ENCODE measurements around the gene ZCCHC17. TPM values are rescaled to one million over a fixed set of nuclear protein-coding genes. Genes with fewer than 3 reads are reported as not detected.

Gene ZCCHC17
- total RNA-seq, 1 donor from 2014 or later: 10.4 TPM

DNA sequence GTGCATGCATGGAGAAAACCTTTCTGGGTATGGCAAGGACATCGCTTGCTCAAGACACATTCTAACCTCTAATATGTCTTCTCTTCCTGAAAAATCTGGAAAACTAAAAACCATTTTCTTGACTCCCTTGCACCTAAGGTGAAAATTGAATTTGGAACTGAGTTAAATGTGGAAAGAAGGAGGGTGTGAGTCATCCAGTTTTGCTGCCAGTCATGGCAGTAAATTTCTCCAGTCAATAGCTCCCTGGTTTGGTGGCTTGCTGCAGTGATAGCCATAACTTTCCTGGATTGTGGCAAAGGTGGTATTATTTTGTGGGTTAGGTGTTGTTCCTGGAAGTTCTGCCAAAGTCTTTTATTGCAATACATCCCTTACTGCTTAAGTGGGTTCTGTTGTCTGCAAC lies 2.5 kb downstream of the ZCCHC17 start:
- intact Hi-C loops (cut with DNase I): no loop called here
- ATAC-seq (no peak), DNase-seq (ENCODE audit: missing footprints) (no peak)

DNA sequence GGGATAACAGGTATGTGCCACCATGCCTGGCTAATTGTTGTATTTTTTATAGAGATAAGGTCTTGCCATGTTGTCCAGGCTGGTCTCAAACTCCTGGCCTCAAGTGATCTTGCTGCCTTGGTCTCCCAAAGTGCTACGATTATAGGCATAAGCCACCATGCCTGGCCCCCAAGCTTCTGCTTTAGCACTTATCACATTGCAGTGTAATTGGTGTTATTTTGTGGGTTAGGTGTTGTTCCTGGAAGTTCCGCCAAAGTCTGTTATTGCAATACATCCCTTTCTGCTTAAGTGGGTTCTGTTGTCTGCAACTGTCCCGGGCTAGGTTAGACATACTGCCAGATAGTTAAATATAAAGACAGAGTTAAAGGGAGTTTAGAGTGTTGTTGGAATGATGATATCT lies 3.4 kb downstream of the ZCCHC17 start:
- no peak for DNase-seq (ENCODE audit: missing footprints)
- no peak for ATAC-seq
- intact Hi-C loops (cut with DNase I): no loop called here

- intact Hi-C loops (cut with DNase I): no loop called here
- DNase-seq (ENCODE audit: missing footprints) (no peak), ATAC-seq (no peak)
These were observed 6.0 kb downstream of the ZCCHC17 start for GRCh38 chr1:31302709-31303441.

DNA sequence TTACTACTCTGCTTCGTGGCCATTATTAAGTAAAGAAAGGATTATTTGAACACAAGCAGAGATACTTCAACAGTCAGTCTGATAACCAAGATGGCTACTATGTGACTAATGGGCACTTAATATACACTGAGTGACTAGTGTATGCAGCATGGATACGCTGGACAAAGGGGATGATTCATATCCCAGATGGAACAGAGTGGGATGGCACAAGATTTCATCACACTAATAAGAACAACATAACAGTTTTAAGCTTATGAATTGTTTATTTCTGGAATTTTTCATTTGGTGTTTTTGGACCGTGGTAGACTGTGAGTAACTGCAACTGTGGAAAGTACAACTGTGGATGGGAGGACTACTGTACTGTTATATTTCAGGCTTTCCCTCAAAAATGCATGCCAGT lies 9.4 kb downstream of the ZCCHC17 start:
- ATAC-seq (no peak), DNase-seq (ENCODE audit: missing footprints) (no peak)
- intact Hi-C loops (cut with DNase I): no loop called here

DNA sequence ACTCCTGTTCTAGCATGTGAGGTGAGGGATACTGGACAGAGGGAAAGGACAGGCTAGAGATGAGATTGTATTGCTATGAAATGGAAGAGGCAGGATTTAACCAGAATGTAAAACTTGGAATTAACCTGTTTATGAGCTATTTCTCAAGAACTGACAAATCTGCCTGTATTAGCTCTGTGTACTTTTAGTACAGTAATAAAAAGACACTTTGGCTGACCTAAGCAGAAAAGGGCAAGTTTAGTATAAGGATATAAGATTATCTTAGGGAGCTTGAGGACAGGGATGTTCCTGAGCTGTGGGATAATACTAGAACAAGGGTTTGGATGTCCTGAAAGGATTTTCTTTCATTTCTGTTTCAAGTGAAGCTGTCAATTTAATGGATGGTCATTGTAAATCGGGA lies 11.2 kb downstream of the ZCCHC17 start:
- ATAC-seq: no peak
- intact Hi-C loops (cut with DNase I): no loop called here

DNA sequence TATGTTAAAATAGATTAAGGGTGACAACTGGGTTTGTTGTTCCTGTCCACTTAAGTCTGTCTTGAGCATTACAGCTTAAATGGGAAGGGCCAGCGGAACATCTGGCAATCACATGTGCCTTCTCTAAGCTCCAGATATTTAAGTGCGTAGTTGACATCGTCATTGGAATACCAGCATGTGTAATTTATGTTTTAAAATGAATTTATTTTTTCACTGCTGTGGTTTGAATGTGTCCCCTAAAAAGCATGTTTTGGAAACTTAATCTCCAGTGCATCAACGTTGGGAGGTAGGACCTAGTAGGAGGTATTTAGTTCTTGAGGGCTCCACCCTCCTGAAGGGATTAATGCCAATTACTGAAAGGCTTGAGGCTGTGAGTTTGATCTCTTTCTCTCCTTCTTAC lies 13.4 kb downstream of the ZCCHC17 start:
- intact Hi-C loops (cut with DNase I): no loop called here
- ATAC-seq (no peak), DNase-seq (ENCODE audit: missing footprints) (no peak)

More for the DNA sequence above, 11.2 kb downstream of the ZCCHC17 start:
- no peak for DNase-seq (ENCODE audit: missing footprints)

DNA sequence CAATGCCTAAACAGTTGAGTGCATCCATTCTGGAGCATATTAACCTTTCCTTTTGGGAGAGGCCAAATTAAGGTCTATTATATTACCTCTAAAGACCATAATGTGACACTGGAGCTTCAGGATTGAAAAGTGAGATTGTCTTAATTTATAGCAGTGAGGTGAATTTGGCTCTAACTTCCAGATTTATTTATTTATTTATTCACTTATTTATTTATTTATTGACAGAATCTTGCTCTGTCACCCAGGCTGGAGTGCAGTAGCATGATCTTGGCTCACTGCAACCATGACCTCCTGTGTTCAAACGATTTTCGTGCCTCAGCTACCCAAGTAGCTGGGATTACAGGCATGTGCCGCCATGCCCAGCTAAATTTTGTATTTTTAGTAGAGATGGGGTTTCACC lies 19.1 kb downstream of the ZCCHC17 start:
- ATAC-seq (no peak), DNase-seq (ENCODE audit: missing footprints) (no peak)
- intact Hi-C loops (cut with DNase I): no loop called here

DNA sequence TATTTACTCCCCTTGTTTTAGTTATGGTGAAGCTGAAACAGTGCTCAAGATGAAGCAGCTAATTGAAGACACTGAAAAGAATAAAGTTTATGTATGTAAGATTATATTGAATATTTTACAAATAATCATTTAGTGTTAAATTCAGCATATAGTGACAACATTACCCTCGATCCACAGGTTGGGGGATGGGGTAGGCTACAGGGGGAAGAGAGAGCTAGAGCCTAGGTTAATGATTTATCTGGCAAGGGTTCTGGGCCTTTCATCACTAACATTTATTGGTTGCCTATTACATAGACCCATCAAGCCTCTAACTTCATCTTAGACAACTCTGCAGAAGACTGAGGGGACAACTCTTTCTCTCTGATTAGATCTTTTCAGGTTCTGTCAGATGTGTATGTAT lies 21.3 kb downstream of the ZCCHC17 start:
- DNase-seq (ENCODE audit: missing footprints): no peak
- ATAC-seq: no peak
- intact Hi-C loops (cut with DNase I): no loop called here

- DNase-seq (ENCODE audit: missing footprints) (no peak), ATAC-seq (no peak)
- intact Hi-C loops (cut with DNase I): no loop called here
These were observed 27.3 kb downstream of the ZCCHC17 start for GRCh38 chr1:31324093-31324492.

GRCh38 chr1:31324992-31325391 lies 28.2 kb downstream of the ZCCHC17 start:
- intact Hi-C loops (cut with DNase I): no loop called here
- DNase-seq (ENCODE audit: missing footprints): no peak
- ATAC-seq: no peak

DNA sequence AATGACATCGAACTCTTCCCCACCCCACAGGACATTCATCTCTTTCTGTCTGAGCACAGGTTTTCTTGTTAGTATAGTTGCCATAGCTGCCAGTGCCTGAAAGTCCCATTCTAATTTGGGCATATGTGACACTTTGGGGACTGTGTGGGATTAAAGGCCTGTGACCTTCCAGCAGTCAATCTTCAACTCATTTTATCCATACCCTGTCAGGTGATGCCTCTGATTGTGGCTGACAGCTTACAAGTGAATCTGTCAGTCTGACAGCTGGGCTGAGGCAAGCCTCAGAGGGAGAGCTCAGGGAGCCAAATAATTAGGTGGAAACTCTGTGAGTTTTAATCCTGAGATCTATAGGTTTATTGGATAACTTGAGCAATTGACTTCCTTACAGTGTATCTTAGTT lies 29.6 kb downstream of the ZCCHC17 start:
- intact Hi-C loops (cut with DNase I): no loop called here
- DNase-seq (ENCODE audit: missing footprints): no peak
- ATAC-seq: no peak

- no peak for ATAC-seq
- no peak for DNase-seq (ENCODE audit: missing footprints)
- intact Hi-C loops (cut with DNase I): no loop called here
These were observed 30.5 kb downstream of the ZCCHC17 start for GRCh38 chr1:31327381-31327780.

DNA sequence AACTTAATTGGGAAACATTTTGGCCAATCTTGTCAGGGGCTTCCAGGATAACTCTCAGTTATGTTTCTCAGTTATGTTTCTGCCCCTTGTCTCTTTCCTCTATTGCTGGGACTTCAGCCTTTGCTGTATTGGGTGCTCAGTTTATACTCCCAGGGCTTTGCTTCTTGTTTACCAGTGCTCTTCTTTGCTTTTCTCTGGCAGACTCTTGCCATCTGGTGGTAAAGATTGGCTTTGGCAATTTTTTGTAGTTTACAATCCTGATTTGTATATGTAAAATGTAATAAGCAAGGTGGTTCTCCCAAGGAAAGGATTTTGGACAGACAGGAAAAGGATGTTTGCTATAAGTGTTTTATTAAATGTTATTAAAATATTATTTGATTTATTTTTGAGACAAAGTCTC lies 38.2 kb downstream of the ZCCHC17 start:
- no peak for ATAC-seq
- intact Hi-C loops (cut with DNase I): loop anchor here (1.0 kb wide), 1 partner anchor 151 kb away; no protein-coding TSS in a partner anchor
- no peak for DNase-seq (ENCODE audit: missing footprints)

- intact Hi-C loops (cut with DNase I): no loop called here
These were observed 40.0 kb downstream of the ZCCHC17 start for GRCh38 chr1:31336687-31337467.

DNA sequence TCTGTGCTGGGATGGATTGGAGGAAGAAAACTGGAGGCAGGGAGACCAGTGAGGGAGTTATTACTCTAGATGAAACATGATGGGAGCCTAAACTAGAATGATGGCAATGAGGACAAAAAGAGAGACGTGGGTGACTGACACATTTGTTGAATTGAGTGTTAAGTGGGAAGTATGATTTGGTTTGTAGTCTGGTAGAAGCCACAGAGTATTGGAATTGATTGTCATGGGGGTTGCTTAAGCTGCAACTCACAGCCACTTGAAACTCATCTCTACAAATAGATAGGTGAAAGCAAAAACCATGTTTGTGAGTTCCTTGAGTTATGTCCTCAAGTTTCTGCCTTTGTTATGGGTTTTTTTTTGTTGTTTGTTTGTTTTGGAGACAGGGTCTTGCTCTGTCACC lies 47.7 kb downstream of the ZCCHC17 start:
- DNase-seq (ENCODE audit: missing footprints): no peak
- intact Hi-C loops (cut with DNase I): no loop called here
- no peak for ATAC-seq

More at GRCh38 chr1:31336687-31337467, 40.0 kb downstream of the ZCCHC17 start:
- ATAC-seq (no peak), DNase-seq (ENCODE audit: missing footprints) (no peak)

GRCh38 chr1:31345635-31346034 lies 48.8 kb downstream of the ZCCHC17 start:
- DNase-seq (ENCODE audit: missing footprints) (no peak), ATAC-seq (no peak)
- intact Hi-C loops (cut with DNase I): no loop called here

DNA sequence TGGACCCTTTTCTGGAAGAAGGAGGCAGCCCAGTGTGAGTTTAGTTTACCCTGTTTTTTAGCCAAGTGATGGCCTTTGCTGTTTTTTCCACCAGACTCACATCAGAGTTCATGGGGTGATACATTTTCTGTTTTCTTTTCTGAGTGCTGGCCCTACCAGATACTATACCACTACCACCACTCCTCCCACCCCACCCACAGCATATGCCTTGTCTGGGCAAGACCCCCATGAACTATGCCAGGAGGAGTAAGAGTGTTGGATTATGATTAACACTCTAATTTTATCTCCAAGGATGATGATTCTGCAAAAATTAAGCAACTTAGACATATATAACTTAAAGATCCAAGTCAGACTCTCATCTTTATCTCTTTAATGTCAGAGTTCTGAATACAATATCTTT lies 50.0 kb downstream of the ZCCHC17 start:
- intact Hi-C loops (cut with DNase I): no loop called here
- ATAC-seq (no peak), DNase-seq (ENCODE audit: missing footprints) (no peak)

DNA sequence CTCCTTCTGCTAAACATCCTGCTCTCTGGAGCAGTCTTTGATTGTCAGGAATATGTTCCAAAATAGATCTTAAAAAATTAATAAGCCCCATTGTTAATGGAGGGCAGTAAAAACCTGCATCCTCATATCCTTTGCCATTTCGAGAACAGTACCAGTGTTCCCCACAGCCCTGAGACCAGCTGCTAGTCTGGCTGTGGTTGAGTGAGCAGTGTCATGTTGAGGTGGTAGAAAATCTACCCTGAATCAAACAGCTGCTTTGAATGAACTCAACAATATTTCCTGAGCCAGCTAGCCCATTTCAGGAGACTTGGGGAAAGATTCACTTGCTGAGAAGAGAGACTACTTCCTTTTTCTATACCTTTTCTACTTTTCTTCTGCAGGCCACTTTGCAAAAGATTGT lies 51.6 kb downstream of the ZCCHC17 start:
- DNase-seq (ENCODE audit: missing footprints) (no peak), ATAC-seq (no peak)
- intact Hi-C loops (cut with DNase I): no loop called here

DNA sequence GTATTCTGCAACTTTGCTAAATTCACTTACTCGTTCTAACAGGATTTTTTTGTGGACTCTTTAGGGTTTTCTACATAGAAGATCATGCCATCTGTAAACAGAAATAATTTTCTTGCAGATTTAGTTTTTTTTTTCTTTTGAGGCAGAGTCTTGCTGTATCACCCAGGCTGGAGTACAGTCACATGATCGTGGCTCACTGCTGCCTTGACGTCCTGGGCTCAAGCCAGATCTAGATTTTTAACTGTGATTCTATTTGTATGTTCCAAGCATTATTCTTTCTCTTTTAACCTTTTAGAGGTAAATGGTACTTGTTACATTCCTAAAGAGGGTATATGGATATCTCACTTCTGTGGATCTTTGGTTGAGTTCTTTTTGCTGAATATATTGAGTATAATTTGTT lies 57.5 kb downstream of the ZCCHC17 start:
- DNase-seq (ENCODE audit: missing footprints): no peak
- ATAC-seq: no peak
- intact Hi-C loops (cut with DNase I): no loop called here

DNA sequence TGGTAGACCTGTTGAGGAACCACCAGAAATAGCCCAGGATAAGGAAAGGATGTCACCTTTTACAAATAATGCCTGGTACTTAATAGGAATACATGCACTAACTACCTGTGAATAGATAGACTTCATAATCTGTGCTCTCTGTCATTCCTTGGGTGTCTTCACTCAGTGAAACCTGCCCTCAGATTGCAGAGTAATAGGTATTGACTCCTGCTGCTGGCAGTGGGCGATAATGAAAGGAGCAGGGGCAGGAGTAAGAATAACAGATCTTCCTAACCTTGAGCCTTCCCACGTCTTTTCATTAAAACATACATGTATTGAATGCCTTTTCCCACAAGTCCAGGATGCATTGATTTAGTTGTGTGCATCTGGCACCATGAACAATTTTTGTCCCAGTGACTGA lies 59.6 kb downstream of the ZCCHC17 start:
- intact Hi-C loops (cut with DNase I): no loop called here
- ATAC-seq (no peak), DNase-seq (ENCODE audit: missing footprints) (no peak)
